Measurements from ENCODE around the gene NRAP. TPM values are rescaled to one million over a fixed set of nuclear protein-coding genes. Genes with fewer than 3 reads are reported as not detected.

Gene NRAP
- polyA plus RNA-seq, 1 donor (not counting 4 experiments of a cell fraction or from before 2014, with no cell fraction given): not detected

DNA sequence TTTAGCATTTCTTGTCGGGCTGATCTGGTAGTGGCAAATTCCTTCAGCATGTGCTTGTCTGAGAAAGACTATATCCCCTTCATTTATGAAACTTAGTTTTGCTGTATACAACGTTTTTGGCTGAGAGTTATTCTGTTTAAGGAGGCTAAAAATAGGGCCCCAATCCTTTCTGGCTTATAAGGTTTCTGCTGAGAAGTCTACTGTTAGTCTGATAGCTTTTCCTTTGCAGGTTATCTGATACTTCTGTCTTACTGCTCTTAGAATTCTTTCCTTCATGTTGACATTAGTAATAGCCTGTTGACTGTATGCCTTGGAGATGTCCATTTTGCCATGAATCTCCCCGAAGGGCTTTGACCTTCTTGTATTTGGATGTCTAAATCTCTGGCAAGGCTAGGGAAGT, 25.7 kb upstream of the NRAP start:
- DNase-seq (ENCODE audit: low read depth, low spot score) (no peak), FAIRE-seq (no peak)
- no peak overlapping the region for H3K4me3 ChIP-seq (ENCODE audit: control insufficient read depth in 2 of 3, extremely low read depth in 1 of 3, insufficient read depth in 2 of 3, low read depth in 1 of 3, low read length in 3 of 3)
- dilution Hi-C loops (cut with MboI; ENCODE audit: extremely low pct_ligation_motif_present, low sequenced_read_pairs): no loop called here
- no peaks in the 10 kb centered on the region for H3K4me1 ChIP-seq (ENCODE audit: control insufficient read depth, extremely low read depth, insufficient read depth, low read length)
- H3K27ac ChIP-seq (ENCODE audit: control insufficient read depth, insufficient read depth, low read length): no peak overlapping the region
- H3K4me2 ChIP-seq (ENCODE audit: control insufficient read depth, extremely low read depth, insufficient read depth, low read depth, low read length): no peak overlapping the region
- H3K9ac ChIP-seq (ENCODE audit: control insufficient read depth, extremely low read depth, insufficient read depth, low read length): no peak overlapping the region
- no peak overlapping the region for H2AFZ ChIP-seq (ENCODE audit: control insufficient read depth, low read length)
- peaks cover 46% of the 10 kb centered on the region for H3K79me2 ChIP-seq (ENCODE audit: control insufficient read depth, insufficient read depth, low read length)
- H3K9me1 ChIP-seq (ENCODE audit: control insufficient read depth, extremely low read depth, insufficient read depth, low read length): no peaks in the 10 kb centered on the region
- H3K27me3 ChIP-seq (ENCODE audit: control insufficient read depth, extremely low read depth, insufficient read depth, low read length): no peaks in the 10 kb centered on the region
- H4K20me1 ChIP-seq (ENCODE audit: control insufficient read depth, extremely low read depth, insufficient read depth, low read length): no peaks in the 10 kb centered on the region
- H3K36me3 ChIP-seq (ENCODE audit: control insufficient read depth in 2 of 2, extremely low read depth in 1 of 2, insufficient read depth in 2 of 2, low read length in 2 of 2): no peaks in the 10 kb centered on the region
- no peaks in the 10 kb centered on the region for H3K9me3 ChIP-seq (ENCODE audit: control insufficient read depth, low read depth, low read length)
- TF ChIP-seq, protein P1, sequence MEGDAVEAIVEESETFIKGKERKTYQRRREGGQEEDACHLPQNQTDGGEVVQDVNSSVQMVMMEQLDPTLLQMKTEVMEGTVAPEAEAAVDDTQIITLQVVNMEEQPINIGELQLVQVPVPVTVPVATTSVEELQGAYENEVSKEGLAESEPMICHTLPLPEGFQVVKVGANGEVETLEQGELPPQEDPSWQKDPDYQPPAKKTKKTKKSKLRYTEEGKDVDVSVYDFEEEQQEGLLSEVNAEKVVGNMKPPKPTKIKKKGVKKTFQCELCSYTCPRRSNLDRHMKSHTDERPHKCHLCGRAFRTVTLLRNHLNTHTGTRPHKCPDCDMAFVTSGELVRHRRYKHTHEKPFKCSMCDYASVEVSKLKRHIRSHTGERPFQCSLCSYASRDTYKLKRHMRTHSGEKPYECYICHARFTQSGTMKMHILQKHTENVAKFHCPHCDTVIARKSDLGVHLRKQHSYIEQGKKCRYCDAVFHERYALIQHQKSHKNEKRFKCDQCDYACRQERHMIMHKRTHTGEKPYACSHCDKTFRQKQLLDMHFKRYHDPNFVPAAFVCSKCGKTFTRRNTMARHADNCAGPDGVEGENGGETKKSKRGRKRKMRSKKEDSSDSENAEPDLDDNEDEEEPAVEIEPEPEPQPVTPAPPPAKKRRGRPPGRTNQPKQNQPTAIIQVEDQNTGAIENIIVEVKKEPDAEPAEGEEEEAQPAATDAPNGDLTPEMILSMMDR (optimal IDR thresholded peaks at IDR 0.05 in 1 of 3, IDR thresholded peaks at IDR 0.05 in 1 of 3, conservative IDR thresholded peaks at IDR 0.05 in 1 of 3; ENCODE audit: extremely low read depth in 1 of 3, insufficient read depth in 2 of 3, low read length in 3 of 3): no peak
- no peak for TF ChIP-seq EZH2 (IDR thresholded peaks at IDR 0.05; ENCODE audit: low read length)

DNA sequence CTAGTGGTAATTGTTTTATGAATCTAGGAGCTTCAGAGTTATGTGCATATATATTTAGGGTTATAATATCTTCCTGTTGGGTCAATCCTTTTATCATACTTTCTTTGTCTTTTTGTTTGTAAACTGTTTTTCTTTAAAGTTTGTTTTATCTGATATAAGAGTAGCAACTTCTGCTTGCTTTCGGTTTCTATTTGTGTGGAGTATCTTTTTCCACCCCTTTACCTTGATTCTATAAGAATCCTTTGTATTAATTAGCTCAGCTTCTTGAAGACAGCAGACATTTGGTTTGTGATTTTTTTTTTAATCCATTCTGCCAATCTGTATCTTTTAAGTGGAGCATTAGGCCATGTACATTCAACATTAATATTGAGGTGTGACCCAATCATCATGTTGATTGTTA, 25.2 kb upstream of the NRAP start:
- H3K9me3 ChIP-seq (ENCODE audit: control insufficient read depth, low read depth, low read length): no peaks in the 10 kb centered on the region
- no peak overlapping the region for H2AFZ ChIP-seq (ENCODE audit: control insufficient read depth, low read length)
- H3K79me2 ChIP-seq (ENCODE audit: control insufficient read depth, insufficient read depth, low read length): peaks cover 42% of the 10 kb centered on the region
- no peak overlapping the region for H3K9ac ChIP-seq (ENCODE audit: control insufficient read depth, extremely low read depth, insufficient read depth, low read length)
- no peak overlapping the region for H3K4me3 ChIP-seq (ENCODE audit: control insufficient read depth in 2 of 3, extremely low read depth in 1 of 3, insufficient read depth in 2 of 3, low read depth in 1 of 3, low read length in 3 of 3)
- no peaks in the 10 kb centered on the region for H3K36me3 ChIP-seq (ENCODE audit: control insufficient read depth in 2 of 2, extremely low read depth in 1 of 2, insufficient read depth in 2 of 2, low read length in 2 of 2)
- H3K27me3 ChIP-seq (ENCODE audit: control insufficient read depth, extremely low read depth, insufficient read depth, low read length): no peaks in the 10 kb centered on the region
- no peak overlapping the region for H3K4me2 ChIP-seq (ENCODE audit: control insufficient read depth, extremely low read depth, insufficient read depth, low read depth, low read length)
- no peaks in the 10 kb centered on the region for H4K20me1 ChIP-seq (ENCODE audit: control insufficient read depth, extremely low read depth, insufficient read depth, low read length)
- TF ChIP-seq, protein P1 (optimal IDR thresholded peaks at IDR 0.05 in 1 of 3, IDR thresholded peaks at IDR 0.05 in 1 of 3, conservative IDR thresholded peaks at IDR 0.05 in 1 of 3; ENCODE audit: extremely low read depth in 1 of 3, insufficient read depth in 2 of 3, low read length in 3 of 3): no peak
- TF ChIP-seq EZH2 (IDR thresholded peaks at IDR 0.05; ENCODE audit: low read length): no peak
- dilution Hi-C loops (cut with MboI; ENCODE audit: extremely low pct_ligation_motif_present, low sequenced_read_pairs): no loop called here
- H3K4me1 ChIP-seq (ENCODE audit: control insufficient read depth, extremely low read depth, insufficient read depth, low read length): no peaks in the 10 kb centered on the region
- DNase-seq (ENCODE audit: low read depth, low spot score): no peak
- FAIRE-seq: no peak
- H3K9me1 ChIP-seq (ENCODE audit: control insufficient read depth, extremely low read depth, insufficient read depth, low read length): no peaks in the 10 kb centered on the region
- H3K27ac ChIP-seq (ENCODE audit: control insufficient read depth, insufficient read depth, low read length): no peak overlapping the region
